ENCODE results near the gene SWAP70.

The SWAP70 gene

GRCh38 chr11:9799886-9800285 is 136.0 kb downstream of the SWAP70 start:
- Histone ChIP-seq H3K4me3 (ENCODE audit: insufficient read length, low read depth) (no peak overlapping the region), H3K9me3 (ENCODE audit: insufficient read depth, low read length) (no peaks in the 10 kb centered on the region), H3K36me3 (ENCODE audit: insufficient read depth, insufficient read length, low read length) (no peaks in the 10 kb centered on the region), H3K9ac (ENCODE audit: insufficient read length, low read depth) (no peak overlapping the region), H3K4me1 (ENCODE audit: insufficient read depth, insufficient read length) (no peaks in the 10 kb centered on the region), H3K27me3 (ENCODE audit: insufficient read depth, insufficient read length) (no peaks in the 10 kb centered on the region)
- TF ChIP-seq ZNF274 (IDR thresholded peaks at IDR 0.05; ENCODE audit: low read depth, low read length) (no peak), SUZ12 (IDR thresholded peaks at IDR 0.05; ENCODE audit: extremely low read depth, insufficient read depth, insufficient read length) (no peak), YY1 (IDR thresholded peaks at IDR 0.05; ENCODE audit: insufficient read depth, insufficient read length) (no peak)
- no peak for DNase-seq (ENCODE audit: low read depth, low spot score)

DNA sequence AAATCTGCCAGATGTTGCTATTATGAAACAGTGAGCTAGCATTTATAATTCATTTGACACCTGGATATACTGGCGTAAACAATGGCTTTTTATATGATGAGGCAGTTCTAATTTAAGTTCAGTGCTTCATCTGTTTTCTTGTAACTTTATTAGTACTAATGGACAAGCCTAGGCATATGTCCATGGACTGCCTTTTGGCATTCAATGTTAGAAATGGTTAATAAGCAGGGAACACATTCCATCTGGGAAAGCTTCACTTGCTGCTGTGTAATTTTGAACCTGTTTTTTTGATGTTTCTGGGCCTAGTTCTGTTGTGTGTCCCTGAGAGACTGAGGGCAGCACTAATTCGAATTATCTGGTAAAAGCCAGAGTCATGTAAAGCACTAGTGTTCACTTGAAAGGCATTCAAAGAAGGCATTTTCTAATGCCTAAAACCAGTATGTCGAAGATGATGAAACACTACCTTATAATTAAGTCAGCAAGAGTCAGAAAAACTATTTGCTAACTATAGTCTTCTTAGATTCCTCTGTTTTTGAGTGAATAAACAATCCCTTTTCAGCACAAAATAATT is 138.5 kb downstream of the SWAP70 start:
- no peaks in the 10 kb centered on the region for H3K4me1 ChIP-seq (ENCODE audit: insufficient read depth, insufficient read length)
- peaks cover under 1% of the 10 kb centered on the region for H3K36me3 ChIP-seq (ENCODE audit: insufficient read depth, insufficient read length, low read length)
- H3K27me3 ChIP-seq (ENCODE audit: insufficient read depth, insufficient read length) = no peaks in the 10 kb centered on the region
- DNase-seq (ENCODE audit: low read depth, low spot score) = no peak
- no peak overlapping the region for H3K9ac ChIP-seq (ENCODE audit: insufficient read length, low read depth)
- H3K4me3 ChIP-seq (ENCODE audit: insufficient read length, low read depth) = no peak overlapping the region
- TF ChIP-seq ZNF274 (IDR thresholded peaks at IDR 0.05; ENCODE audit: low read depth, low read length) = no peak
- TF ChIP-seq YY1 (IDR thresholded peaks at IDR 0.05; ENCODE audit: insufficient read depth, insufficient read length) = no peak
- no peak for TF ChIP-seq SUZ12 (IDR thresholded peaks at IDR 0.05; ENCODE audit: extremely low read depth, insufficient read depth, insufficient read length)
- no peaks in the 10 kb centered on the region for H3K9me3 ChIP-seq (ENCODE audit: insufficient read depth, low read length)
